HG03460 (cell line): ENCODE results near the gene ERCC6L2.

Source experiments
- ATAC-seq: cut with Tn5 transposase; IDR thresholded peaks from one replicate; pipeline ENCODE4 v1.9.1; 2021; ENCODE audit not compliant: unreplicated experiment

Gene ERCC6L2, protein sequence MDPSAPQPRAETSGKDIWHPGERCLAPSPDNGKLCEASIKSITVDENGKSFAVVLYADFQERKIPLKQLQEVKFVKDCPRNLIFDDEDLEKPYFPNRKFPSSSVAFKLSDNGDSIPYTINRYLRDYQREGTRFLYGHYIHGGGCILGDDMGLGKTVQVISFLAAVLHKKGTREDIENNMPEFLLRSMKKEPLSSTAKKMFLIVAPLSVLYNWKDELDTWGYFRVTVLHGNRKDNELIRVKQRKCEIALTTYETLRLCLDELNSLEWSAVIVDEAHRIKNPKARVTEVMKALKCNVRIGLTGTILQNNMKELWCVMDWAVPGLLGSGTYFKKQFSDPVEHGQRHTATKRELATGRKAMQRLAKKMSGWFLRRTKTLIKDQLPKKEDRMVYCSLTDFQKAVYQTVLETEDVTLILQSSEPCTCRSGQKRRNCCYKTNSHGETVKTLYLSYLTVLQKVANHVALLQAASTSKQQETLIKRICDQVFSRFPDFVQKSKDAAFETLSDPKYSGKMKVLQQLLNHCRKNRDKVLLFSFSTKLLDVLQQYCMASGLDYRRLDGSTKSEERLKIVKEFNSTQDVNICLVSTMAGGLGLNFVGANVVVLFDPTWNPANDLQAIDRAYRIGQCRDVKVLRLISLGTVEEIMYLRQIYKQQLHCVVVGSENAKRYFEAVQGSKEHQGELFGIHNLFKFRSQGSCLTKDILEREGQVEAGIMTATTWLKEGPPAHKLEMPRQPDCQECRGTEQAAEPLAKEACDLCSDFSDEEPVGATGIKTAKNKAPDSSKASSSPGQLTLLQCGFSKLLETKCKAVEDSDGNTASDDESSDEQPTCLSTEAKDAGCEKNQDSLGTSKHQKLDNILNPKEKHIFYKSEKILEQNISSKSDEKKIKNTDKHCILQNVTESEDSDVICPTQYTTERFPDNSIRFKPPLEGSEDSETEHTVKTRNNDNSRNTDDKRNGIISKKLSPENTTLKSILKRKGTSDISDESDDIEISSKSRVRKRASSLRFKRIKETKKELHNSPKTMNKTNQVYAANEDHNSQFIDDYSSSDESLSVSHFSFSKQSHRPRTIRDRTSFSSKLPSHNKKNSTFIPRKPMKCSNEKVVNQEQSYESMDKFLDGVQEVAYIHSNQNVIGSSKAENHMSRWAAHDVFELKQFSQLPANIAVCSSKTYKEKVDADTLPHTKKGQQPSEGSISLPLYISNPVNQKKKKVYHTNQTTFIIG (N-terminal part only)

DNA sequence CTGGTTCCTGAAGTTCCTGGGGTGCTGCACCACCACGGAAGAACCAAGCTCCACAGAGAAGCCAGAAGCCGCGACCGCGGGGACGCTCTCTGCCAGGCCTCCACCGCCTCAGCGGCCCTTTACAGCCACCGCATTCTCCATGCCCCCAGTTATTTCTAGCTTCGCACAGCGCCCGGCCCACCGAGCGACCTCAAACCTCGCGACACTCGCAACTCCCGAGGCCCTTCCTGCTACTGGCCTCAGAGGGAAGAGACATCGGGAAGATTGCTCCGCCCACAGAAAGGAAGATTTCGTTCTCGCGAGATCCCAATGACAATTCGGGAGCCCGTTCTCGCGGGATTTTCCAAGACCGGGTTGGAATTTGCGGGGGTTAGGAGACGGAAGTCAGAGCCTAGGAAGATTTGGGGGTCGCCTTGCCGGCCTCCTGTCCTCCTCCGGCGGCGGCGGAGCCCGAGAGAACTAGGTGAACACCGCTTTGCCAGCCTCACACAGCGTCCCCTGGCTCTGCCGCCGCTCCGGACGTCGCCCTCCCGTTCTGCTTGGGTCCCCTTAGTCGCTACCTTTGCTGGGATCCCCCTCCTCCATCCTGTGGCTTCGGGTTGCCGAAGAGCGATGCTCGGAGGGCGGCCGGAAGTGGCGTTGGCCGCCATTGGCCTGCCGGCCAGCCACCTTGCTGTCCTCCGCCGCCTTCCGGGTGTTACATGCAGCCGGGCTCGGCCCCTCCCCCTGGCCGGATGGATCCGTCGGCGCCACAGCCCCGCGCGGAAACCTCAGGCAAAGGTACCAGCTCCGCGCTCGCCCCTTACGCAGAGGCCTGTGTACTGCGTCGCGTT, at the start of gene ERCC6L2:
TSS of gene ERCC6L2 (plus strand) at position 387 of the 833 bp plus-strand sequence. CDS start at position 735, 348 bp downstream.
- peak; percentile 87 for ATAC-seq

DNA sequence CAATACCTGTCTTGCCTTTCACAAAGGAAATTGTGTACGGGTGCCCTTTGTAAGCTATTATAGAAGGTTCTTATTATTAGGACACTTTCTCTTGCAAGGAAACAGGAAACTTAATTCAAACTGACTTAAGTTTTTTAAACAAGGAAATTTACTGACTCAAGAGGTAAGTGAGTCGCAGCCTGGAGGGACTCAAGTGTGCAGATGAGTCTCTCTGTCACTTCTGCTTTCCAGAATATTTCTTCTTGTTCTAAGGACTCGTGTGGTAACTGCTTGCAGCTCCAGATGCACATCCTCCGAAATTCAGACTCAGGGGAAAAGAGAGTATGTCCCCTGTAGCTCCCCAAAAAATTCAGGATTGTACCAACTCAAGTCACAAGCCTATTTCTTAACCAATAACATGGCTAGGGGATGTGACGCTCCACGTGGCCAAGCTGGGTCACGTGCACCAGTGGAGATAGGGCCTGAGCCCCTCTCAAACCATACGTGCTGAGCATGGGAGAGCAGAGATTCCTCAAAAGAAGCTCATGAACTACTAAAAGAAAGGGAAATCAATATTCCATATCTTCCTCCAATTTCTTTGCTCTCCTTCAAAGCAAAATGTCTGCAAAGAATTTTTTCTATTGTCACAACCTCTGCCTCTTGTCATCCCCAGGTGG, 49.2 kb upstream of the ERCC6L2 start:
- ATAC-seq: no peak

DNA sequence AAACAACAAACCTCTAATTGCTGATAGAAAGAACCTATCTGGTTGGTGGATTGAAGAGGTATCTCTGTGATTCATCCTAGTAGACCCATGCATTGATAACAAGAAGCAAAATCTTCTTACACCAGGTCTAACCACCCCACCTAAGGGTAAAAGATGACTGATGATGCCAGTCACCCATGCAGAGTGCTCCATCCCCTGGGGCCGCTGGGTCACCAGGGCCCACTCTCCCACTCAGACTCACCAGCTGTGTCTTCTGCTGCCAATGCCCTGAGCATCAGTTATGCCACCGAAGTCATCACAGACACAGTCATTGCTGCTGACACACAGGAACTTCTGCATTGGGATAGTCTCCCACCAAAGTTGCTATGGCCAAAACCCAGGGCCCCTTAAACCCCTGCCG, 44.7 kb upstream of the ERCC6L2 start:
- ATAC-seq: no peak

DNA sequence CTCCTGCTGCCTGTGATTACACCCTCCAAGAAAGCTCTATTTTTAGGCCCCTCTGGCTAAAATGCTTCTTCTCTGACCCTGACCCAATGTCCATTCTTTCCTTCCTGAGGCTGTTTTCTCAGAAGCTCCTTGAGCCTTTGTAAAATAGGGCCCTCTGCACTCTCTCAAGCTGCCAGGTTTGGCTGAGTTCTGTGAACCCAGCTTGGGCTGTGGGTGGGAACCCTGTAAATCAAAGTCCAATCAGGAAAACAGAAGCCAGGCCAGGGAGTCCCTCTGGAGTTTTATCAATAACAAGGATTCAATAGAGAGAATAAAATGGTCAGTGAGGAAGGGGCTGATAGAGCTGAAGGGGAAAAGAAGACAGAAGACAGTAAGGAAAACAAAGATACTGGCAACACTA, 43.7 kb upstream of the ERCC6L2 start:
- ATAC-seq: no peak

DNA sequence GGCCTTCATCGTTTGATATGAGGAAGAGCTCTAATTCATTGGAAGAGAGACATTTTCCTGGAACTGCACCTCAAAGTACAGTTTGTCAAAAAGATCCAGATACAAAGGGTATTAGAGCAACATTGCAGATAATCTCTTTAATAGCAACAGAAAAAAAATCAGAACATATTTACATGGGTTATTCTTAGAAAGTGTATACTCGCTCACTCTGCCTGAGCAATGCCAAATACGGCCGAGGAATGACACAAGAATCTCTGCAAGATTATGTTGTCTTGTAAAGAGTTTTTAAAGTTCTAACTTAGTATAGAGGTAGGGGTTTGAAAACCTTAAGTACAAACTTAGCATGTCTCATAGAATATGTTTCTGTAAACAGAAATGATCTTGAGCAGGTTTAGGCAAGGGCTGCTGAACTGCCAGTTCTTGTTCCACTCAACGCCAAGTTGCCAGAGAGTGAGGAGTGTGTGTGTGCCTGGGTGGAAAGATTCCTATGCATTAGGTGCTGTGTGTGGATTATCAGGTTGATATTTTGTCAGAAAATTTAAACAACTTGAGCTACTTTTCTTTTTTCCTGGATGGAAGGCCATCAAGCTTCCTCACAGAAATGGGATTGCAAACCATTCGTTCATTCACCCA, 41.8 kb upstream of the ERCC6L2 start:
- ATAC-seq: no peak

DNA sequence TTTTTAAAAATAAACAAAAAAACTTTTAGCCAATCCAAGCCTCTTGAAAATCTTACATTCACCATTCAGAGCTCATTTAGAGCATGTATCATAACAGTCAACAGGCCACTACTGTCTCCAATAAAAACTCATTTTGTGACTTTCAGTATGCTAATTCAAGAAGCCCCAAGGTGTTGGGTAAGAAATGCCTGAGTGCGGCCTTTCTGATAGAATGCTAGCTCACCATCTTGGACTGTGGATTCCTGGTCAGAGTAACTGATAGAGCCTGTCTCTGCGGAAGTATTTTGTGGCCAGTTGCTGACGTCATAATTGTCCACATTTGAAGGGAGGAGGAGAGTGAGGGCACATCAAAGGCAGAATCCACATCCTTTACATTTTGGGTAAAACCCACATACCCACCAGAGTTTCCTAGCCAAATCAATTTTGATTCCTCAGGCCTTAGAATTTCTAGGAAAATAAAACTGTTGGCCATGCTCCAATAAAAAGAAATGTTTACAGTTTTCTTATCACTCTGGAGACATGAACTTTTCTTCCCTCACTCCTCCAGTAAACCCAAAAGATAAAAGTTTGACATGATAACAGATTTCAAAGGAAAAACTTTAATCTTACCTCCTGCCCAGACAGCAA, 41.1 kb upstream of the ERCC6L2 start:
- no peak for ATAC-seq

DNA sequence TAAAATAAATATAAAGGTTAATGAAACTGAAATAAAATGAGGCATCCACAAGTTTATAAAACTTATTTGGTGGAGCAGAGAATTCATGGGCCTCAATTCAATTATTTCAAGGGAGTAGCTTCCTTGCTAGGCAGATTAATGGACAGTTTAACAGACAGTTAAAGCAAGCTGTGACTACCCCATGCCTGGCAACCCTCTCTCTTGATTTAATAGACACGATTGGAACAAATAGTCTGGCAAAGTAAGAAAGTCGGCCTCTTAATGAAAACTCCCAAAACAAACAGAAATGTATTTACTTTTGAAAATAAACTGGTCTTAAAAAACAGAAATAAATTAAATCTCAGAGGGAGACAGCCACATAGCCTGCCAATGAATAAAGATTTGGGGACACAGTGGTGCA, 40.1 kb upstream of the ERCC6L2 start:
- ATAC-seq: no peak

DNA sequence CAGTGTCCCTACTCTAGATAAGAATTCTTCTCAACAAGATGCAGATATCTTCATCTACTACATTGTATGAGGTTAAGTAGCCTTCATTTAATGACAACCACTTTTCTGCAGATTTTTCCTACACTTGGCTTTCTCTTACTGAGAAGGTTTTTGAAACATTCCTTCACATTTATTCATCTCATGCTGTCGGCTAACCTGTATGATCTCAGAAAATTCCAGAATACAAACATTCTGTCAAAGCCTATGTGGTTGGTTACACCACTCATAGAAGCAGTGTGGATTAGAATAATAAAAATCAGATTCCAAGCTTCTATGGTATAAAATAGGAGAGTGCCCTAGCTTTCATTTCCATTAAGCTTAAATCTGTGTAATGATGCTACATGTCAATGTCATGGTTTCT, 39.4 kb upstream of the ERCC6L2 start:
- ATAC-seq: no peak

DNA sequence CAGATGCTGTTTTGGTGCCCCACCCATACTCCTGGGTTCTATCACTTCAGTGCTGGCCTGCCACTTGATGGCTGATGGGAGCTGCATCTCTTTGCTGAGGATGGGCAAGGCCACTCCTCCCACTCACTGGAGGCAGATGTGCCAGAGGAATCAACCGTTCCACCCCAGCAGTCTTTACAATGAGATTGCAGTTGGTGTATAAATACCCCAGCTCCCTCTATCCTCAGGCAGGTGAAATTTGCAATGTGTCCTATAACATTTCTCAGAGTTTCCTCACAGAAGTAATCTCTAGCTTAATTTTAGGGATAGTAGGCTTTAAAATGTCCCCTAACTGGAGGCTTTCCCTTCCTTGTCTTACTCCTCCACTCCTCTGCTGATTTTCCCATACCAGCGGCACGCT, 36.5 kb upstream of the ERCC6L2 start:
- no peak for ATAC-seq

DNA sequence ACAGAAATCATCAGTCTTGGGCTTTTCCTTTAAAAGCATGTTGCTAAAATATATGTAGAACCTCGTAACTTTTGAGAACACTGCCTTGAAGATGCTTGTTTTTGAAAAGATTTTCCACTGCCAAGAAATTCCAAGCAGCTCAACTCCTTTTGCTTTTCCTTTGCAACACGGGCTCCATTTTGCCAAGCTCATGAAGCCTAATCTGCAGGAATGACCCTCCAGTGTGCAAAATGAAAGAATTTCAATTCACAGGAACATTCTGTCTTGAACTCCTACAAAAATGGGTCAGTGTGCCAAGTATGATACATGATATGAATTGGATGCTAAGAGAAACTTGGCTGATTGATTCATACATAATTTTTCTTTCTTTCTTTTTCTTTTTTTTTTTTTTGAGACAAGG, 35.4 kb upstream of the ERCC6L2 start:
- ATAC-seq: no peak

DNA sequence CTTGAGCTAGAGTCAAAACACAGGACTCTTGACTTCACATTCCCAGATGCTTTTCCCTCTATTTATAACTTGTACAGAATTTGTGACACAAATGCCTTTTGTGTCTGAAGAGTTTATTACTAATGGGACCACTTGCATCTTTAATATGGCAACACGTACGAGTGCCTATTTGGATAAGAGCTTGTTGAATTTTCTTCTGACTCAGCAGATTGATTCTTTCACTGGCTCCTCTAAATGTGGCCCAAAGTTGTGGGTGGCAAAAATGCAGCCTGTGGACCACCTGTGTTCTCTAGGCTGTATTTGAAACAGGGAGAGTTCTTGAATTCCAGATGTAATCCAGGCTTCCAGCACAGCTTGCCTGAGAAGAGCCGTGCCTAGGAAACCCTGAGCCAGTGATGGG, 34.1 kb upstream of the ERCC6L2 start:
- no peak for ATAC-seq

DNA sequence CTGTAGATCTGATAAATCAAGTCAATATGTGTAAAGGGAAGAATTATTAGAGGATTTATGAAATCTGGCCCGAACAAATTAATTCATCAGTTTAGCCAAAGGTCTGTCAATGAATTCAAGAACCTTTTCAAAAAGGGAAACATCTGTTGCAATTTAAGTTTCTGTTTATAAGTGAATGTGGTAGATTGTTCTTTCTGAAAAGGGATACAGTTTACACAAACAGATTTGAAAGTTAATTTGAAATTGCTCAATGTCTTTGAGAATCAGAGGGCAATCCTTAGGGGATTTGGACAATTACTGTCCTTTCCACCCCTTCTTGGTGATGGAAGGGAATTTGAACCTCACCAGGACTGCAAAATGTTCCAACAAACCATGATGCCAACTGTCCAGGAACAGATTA, 29.7 kb upstream of the ERCC6L2 start:
- no peak for ATAC-seq

DNA sequence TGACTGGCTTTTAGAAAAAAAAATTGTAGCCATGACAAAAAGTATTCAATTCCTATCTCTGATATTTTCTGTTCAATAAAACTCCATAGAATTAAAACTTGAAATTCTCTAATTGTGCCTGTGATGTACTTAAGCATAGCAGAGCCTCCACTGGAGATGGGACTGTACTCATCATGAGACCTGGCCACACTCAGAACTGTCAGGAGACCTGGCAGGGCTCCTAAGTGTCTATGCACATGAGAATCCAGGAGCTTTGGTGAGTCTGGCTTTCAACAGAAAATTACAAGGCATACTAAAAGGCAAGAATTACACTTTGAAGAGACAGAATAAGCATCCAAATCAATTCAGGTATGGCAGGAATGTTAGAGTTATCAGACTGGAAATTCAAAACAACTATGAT, 26.7 kb upstream of the ERCC6L2 start:
- ATAC-seq: no peak

DNA sequence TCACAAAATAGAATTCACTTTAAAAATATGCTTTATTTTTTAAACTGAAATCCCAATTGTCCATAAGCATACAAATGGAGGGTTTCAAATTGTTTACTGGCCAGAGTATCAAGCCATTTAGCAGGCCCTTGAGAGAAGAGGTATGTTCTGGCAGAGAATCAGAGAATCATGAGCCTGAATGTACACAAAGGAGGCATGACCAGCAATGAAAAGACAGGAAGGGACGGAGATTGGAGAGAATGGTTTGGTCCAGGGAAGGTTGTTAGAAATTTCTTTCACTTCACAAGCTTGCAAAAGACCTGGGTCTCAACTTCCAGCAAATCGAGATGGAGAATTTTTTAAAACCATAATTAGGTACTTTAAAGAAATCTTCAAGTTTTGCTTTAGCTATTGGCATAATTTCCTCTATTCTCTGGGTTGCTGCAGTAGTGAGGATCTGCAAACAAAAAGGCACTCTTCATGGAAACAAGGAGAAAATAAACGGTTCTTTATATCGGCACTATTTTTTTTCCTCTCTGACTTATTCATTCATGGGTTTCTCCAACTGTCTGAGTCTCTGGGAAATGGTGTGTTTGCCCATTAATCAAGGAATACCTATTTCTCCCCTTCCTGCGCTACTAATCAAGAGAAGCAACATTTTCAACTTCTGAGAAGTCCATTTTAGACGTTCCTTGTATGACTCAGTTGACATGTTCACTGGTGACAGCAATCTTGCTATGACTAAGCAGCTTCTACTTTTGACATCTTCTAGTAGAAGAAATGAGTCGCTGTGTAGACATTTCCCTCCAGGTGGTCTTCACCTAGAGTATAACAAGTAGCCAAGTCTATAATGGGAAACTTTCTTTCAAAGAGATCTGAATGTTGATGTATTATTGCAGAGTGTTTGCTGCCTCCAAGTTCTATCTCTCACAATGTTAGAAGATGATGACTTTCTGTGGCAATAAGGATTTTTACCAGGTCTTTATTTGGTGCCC, 23.1 kb upstream of the ERCC6L2 start:
- peak; percentile 97 for ATAC-seq

DNA sequence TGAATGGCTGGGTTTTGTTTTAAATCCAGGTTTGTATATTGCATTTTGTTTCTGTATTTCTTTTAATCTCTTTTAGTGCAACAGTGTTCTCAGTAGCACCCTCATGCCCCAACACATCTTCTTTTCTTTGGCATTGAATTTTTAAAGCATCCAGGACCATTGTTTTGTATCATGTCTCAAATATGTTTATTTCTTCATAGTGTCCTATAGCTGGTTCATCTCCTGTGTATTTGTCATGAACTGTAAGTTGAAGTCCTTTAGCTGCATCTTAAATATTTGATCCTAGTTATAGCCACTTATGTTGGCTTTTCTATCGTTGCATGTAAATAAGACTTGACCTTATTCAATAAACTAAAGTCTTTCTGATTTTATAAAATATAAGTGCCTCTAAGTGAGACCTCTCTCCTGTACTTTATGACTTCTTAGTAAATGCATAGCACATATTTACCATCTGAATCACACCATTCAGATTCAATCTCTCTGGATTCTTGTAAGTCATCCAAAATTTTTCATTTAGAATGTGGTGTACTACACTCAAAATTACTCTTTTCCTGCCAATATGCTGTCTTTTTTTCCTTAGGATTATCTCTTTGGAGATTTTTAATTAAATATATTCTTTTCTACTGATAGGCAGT, 21.0 kb upstream of the ERCC6L2 start:
- ATAC-seq: no peak

DNA sequence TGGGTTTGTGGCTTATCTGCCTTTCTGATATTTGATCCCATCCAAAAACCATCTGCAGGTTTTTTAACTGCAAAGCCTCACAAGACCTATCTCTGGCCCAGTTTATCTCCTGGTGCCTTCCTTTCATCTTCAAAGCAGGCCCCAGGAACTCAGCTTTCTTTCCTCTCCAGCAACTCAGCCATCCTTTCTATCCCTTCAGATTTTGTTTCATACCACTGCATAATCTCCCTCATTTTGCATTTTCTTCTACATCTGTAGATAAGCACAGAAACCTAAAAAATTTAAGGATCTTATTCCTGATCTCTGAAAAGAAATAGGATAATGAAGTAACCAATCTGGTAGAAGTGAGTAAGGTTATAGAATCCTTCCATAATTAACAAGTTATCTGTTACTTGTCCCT, 19.5 kb upstream of the ERCC6L2 start:
- no peak for ATAC-seq

DNA sequence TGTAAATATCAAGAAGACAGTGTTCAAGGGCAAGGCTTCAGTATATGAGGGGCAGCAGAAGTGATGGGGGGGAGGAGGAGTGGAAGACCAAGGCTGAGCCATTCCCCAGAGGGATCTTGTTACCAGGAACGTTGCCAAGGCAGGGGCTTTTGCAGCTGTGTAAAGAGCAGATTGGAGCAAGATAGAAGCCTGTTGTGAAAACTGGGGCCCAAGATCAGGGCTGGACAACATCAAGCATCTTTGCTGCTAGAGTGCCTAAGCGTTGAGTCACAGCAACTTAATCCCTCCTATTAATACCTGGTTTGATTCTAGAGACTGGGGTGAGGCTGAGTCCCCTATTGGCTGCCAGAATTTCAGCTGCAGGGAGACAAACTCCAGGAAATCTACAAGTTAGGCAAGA, 18.4 kb upstream of the ERCC6L2 start:
- no peak for ATAC-seq
